Retina (tissue), 1 donor: ENCODE results near the gene CBFA2T2.
"Not testable (repeated sequence)": the region's sequence is repeated elsewhere in the genome, so short reads cannot be mapped to it uniquely, and the experiment has no call there.

Experiments
- DNase-seq: peaks from one replicate; pipeline ENCODE4 v3.0.0-alpha.2; 2016

Gene CBFA2T2

DNA sequence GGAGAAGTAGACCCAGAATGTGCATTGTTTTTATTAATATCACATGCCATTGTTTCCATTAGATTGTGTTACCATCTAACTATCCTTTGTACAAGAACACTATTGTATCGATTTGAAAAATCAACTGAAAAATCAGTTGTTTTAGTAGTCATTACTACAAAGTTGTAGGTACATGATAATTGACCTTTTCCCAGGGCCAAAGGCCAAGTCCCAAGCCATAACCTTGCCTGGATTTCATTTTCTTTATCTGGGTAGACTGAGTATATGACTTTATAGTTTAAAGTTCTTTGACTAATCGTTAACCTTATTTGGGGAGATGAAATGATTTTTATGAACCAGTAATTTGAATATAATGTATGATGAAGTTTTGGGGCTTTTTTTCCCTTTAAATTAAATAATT lies 93.2 kb downstream of the CBFA2T2 start:
- no peak for DNase-seq

- no peak for DNase-seq
Observed at GRCh38 chr20:33584976-33585375, 95.1 kb downstream of the CBFA2T2 start.

DNA sequence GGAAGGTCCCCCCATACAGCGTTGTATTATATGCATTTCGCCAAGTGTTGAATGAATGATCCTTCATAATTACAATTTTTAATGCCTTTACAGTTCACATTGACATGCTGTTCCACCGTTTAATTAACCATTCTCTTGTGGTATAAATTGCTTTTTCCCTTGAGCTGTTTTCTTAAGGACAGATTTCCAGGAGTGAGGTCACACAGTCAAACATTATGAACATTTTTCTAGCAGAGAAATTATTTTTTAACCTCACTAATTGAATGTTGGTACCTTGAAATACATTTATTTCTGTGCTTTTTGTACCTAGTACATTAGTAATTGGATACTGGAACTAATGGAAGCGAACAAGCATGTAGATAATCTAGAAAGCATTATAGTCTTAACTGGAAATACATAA lies 95.5 kb downstream of the CBFA2T2 start:
- DNase-seq: no peak

GRCh38 chr20:33589059-33589458 lies 99.2 kb downstream of the CBFA2T2 start:
- no peak for DNase-seq

- DNase-seq: not testable (repeated sequence)
Observed at GRCh38 chr20:33591901-33592300, 102.0 kb downstream of the CBFA2T2 start.

DNA sequence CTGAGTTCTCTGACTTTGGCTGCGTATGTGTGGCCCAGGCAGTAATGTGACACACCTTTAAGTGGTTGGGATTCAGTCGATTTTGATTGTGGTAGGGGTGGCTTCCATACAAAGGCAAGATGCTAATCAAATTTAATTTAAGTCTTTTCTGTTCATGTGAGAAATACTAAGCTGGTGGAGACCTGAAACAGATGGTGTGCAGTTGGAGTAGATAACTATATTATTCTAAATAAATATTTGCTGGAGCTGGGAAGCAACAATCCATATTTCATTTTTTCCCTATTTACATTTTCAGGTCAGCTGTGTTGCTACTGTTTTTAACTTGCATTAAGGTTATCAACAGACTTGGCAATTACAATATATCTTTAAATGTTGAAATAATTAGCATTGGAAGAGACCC lies 104.8 kb downstream of the CBFA2T2 start:
- DNase-seq: no peak

GRCh38 chr20:33600414-33600813 lies 110.5 kb downstream of the CBFA2T2 start:
- DNase-seq: no peak

GRCh38 chr20:33600981-33601380 lies 111.1 kb downstream of the CBFA2T2 start:
- no peak for DNase-seq

DNA sequence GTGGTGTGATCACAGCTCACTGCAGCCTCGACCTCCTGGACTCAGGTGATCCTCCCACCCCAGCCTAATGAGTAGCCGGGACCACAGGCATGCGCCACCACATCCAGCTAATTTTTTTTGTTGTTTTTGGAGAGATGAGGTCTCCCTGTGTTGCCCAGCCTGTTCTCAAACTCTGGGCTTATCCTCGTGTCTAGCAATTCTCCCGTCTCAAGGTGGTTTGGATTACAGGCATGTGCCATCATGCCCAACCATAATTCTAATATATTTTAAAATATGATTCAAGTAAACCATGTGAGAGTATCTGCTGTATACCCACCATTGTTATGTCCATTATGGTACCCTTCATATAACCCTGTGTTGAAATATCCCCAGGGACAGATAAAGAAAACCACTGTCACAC lies 112.0 kb downstream of the CBFA2T2 start:
- no peak for DNase-seq

- DNase-seq: no peak
Observed at GRCh38 chr20:33602826-33603590, 113.1 kb downstream of the CBFA2T2 start.

DNA sequence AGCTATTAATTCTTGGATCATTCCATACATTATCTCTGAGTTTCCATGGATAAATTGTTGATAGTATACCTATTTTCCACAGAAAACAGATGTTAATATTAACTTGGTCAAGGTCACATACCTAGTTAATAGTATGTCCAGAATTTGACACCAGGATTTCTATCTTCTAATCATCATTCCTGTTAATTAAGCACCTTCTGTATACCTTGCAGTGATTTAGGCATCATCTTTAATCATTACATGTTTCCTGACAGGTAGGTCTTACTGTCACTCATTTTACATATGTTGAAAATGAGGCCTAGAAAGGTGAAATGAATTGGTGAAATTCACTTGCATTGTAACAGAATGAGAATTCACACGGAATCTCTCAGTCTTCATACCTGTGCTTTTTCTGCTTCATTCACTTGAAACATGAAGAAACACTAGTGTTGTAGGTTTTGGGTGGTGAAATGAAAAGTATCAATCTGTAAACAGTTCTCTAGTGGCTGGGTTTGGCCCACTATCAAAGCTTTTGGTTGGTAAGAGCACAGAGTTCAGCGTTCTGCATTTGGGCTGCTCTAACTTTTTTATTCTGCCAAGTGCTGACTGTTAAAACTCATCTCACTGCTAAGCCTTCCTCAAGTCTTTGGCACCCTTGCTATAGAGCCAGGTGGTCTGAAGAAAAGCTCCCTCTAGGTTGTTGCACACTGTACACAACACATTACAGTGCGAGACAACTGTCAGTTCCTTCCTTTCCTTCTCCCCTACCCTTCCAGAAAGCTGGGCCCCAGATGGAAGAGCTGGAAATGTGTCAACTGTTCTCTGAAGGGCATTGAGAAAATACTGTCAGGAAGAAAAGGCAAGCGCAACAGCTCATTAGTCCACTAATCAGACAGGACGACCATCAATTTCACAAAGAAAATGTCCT lies 114.4 kb downstream of the CBFA2T2 start:
- peak; percentile 42 for DNase-seq

DNA sequence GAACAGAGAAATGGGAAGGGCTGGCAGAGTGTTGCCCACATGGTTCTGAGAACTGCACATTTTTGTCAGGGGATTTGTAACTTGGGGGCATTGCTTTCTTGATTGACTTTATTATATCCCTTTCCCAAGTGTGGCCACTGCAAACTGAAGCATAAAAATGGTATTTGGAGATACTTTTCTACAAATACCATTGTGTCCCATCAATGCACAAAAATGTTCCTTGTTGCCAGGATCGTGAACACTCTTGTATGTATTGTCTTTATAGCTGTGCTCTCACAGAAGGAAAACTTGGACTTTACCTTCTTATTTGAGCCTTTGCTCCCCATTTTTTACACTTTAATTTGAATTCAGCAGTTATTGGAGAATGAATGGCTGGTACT lies 115.1 kb downstream of the CBFA2T2 start:
- DNase-seq: no peak

DNA sequence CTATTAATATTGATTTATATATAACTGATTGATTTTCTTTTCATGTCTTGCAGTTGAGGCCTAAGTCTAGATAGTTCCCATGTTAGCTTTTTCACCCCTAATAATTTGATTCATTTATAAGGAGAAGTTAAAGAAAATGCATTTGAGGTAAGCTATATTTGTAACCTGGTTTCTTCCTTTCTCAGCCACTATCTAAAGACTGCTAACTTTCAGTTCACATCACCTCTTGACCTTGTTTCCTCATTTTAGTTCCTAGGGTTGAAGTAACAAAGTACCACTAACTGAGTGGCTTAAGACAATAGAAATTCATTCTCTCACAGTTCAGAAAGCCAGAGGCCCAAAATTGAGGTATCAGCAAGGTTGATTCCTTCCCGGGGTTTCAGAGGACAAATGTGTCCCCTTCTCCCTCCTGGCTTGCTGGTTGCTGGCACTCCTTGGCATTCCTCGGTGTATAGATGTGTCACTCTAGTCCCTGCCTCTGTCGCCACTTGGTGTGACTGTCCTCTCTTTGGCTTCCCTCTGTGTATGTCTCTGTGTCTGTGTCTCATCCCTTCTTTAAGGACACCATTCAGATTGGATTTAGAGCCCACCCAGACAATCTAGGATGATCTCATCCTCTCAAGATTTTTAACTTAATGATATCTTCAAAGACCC lies 116.3 kb downstream of the CBFA2T2 start:
- DNase-seq: no peak

DNA sequence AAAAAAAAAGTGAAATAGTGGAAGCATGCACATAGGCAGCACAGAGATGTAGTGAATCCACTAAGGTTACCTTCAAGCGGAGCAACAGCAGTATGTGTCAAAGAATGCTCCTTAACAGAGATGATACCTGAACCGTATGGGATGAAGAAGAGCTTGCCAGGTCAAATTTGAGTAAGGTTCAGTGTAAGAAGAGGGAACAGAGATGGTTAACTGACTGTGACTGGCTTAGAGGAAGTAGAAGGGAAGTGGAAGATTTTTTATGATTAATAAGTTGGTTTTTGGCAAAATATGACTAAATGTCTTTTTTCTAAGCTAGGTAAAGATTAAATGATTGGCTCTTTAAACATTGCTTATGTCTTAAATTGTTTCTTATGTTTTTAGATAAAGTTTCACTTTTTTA lies 119.6 kb downstream of the CBFA2T2 start:
- no peak for DNase-seq

DNA sequence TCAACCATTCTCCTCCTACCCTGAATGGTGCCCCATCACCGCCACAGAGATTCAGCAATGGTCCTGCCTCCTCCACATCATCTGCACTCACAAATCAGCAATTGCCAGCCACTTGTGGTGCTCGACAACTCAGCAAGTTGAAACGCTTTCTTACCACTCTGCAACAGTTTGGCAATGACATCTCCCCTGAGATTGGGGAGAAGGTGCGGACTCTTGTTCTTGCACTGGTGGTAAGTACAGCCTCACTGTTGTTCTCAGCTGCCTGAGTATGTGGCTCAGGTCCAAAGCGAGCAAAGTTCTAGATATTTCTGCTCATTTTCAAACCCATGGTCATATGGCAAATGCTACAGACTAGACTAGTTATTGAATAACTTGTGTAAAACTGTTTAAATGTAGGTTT lies 121.2 kb downstream of the CBFA2T2 start:
- no peak for DNase-seq

- DNase-seq: no peak
Observed at GRCh38 chr20:33612001-33612400, 122.1 kb downstream of the CBFA2T2 start.

DNA sequence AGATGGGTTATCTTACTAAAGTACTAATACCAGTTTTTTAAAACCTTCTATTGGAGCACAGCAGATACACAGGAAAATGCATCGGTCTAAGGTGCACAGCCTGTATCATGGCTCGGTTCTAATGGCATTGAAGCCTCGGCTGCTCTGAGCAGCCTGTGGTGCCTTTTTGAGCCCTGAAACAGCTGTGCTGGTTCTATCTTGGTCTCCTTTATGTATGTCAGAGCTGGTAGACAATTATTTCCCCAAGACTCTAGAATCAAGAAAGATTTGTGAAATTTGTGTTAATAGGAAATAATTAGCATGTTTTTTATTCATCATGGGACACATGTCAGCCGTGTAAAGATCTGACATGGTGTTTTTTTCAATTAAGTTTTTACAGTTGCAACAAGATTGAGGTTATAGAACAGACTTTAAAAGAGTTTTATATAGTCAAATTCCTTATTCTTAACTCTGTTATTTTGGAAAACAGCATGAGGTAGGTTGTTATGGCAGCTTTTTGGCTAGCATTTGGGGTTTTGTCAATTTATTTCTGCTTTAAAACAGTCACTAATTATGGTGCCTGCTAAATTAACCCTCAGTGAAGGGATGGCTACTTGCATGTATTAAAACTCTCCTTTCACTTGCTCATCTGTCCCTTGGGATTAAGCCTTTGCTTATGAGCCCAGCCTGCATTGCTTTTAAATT lies 132.0 kb downstream of the CBFA2T2 start:
- DNase-seq: no peak

DNA sequence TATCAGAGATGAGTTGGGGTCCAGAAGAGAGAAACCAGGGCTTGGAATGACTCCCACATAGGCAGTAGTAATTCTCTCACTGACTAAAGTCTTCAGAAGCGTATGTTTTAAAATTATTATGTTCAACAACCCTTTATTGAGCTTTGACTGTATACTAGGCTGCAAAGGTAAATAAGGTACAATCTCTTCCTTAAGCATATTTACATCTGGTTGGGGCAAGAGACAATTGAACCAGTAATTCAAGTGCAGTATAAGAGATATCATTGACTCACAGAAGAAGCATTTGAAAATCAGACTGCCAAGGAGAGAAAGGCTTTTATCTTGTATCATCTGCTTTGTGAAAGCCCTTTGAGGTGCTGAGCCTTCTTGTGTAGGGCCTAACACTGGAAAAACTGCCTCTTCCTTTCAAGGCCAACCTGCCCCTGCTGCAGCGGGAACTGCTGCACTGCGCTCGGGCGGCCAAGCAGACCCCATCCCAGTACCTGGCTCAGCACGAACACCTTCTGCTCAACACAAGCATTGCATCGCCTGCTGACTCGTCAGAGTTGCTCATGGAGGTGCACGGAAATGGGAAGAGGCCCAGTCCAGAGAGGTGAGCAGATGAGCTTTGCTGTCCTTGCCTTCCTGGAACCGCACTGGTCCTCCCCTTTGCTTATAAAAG lies 132.9 kb downstream of the CBFA2T2 start:
- DNase-seq: no peak

DNA sequence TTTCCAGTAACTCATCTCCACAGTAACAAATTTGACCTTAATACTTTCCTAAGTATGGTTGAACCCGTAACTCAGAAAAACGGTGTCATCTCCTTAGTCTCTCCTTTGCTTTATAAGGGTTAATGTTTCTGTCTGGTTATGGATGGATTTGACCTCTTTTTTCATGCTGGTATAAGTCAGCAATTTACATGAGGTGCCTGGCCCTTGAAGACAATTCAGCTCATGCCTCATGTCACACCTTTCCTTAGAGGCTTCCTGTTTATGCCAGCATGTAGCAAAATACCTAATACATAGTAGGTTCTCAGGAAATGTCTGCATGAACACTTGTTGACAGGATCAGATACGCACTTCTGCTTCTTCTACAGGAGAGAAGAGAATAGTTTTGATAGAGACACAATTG lies 134.5 kb downstream of the CBFA2T2 start:
- no peak for DNase-seq

- DNase-seq: no peak
Observed at GRCh38 chr20:33626190-33626589, 136.3 kb downstream of the CBFA2T2 start.

GRCh38 chr20:33627577-33628216 lies 137.8 kb downstream of the CBFA2T2 start:
- DNase-seq: no peak

DNA sequence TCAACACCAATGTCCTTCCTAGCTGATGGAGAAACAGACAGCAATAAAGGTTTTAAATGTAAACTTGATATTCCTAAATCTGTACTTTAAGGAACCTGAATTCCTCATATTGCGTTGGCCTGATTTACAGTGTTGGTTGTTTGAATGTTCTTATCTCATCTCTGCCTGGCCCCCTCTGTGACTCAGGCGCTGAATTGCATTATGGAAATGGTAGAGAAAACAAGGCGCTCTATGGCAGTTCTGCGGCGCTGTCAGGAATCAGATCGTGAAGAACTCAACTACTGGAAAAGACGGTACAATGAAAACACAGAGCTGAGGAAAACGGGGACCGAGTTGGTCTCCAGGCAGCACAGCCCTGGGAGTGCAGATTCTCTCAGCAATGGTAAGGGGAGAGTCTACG lies 139.6 kb downstream of the CBFA2T2 start:
- no peak for DNase-seq
